GM19099 (cell line): Measurements from ENCODE around the gene USP6NL.

Experiments
- POLR2A ChIP-seq: IDR thresholded peaks from 3 replicates; pipeline ENCODE4 v1.6.1; 2011; ENCODE audit warnings: low read depth; ENCODE audit not compliant: insufficient read length; ENCODE audit errors: extremely low read depth

The USP6NL gene

DNA sequence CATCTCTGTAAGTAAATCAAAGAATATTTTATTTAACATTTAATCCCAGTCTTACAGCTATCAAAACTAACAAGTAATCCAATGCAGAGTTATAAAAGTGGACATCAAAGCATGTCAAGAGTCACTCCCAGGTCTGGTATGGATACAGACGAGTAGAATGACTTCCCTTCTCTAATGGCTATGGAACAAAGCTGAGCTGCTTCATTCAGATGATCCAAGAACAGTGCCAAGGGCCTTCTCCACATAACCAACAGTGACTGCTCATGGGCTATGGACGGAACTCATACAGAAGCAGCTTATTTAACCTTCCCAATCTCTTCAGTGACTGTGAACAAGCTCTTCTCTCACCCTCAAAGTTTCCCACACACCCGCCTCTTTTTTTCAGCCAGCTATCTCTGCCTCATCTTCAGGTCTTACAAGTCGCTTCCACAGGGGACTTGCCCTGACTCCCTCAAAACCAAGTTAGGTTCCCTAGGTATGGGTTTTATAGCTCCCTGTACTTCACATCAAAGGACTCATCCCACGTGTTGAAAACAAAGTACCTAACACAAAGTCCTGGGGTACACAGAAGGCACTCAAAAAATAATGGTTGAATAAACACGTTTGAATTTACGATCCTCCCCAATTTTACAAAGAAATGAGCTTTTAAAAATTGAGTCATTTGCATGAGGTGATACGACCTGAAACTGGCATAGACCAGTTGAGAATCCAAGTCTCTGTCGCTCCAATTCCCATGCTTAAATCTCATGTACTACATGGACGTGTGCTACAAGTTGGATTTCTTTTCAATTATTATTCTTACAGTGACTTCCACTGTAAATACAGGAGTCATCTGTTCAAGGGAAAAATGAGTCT is 3.1 kb downstream of the USP6NL start:
- no peak for TF ChIP-seq POLR2A

DNA sequence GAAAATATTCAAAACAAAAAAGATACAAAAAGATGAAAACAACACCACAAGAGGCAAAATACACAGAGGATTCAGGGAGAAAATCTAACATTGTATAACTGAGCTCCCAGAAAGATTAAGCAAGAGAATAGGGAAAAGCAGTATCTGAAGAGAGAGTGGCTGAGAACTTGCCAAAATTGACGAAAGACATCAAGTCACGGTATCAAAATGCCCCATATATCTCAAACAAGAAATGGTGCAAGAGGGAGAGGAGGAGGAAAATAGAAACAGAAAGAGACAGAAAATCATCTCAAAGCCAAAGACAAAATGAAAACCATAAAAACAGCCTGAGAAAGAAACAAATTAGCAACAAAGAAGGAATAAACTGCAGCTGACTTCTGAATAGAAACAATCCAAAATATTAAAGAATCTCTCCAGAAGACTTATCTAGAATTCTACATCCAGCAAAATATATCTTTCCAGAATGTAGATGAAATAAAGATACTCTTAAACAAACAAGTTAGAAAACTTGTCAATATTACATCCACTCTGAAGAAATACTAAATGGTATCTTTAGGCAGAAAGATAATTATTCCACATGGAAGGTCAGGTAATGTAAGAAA is 5.5 kb downstream of the USP6NL start:
- no peak for TF ChIP-seq POLR2A

DNA sequence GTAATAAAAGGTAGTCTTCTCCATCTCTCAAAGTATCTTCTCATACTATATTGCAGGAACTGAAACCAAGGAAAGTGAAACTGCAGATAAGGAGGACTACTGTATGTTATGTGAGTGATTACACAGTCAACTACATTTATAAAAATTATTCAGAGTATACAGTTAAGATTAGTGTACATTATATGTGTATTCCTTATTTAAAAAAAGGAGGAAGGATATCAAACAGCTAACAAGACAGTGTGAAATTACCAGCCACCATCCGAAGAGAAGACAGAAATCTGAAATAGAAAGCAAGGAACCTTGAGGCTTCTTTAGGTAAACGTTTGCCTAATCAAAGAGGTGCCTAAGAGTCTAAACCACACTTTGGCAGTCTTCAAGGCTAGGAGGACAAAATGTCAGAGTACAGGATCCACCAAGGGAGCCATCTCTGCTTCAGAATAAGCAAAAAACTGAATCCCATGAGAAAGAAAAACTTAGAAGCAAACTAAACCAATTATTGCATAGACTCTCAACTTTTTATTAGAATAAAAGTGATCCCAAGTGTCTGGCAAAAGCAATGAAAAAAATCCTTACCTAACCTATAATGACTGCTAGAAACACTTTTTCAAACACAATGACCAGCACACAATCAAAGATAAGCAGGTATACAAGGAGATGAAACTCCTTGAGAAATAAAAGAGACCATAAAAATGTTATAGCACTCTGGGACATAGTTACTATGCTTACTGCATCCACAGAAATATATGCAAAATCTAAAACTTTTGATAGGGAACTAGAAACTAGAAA is 6.4 kb downstream of the USP6NL start:
- TF ChIP-seq POLR2A, result no peak

DNA sequence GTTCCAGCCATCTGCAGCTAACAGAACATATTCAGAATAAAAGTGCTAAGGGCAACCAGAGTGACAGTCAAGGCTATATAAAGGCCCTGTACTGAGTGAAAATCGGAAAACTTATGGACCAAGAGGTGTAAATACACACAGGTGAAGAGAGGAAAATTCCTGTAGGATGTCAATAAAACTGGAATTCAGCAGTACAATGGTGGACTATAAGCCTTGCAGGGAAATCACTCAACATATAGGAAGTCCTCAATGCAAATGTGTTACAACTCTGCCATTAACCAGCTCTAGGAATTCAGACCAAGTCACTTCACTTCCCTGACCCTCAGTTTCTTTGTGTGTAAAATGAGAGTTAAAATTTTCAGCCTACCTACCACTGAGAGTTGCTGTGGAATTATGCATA is 7.7 kb downstream of the USP6NL start:
- no peak for TF ChIP-seq POLR2A

DNA sequence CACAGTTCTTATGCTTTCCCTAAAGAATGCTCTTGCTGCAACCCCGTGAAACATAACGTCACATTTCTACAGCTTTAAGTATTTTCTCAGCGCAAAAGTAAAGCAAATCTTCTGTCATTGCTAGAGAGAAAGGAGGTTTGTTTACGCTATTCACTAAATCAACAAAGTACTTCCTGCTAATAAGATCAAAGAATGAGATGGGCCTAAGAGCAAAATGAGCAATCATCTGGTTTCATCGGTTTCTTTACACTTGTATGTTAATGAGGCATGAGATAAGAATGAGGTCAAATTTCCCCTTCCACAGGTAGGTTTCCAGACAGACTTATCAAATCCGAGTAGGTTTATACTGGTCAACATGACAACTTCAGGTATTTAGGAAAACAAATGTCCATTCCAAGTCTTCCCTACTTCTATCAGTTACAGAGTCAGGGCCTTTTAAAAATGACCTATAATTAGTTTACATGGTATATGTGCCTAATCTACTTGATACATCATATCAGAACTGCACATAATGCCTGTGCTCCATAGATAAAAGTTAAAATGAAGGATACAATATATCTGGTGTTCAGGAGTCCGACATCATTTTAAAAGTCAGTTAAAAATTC is 8.4 kb downstream of the USP6NL start:
- no peak for TF ChIP-seq POLR2A

DNA sequence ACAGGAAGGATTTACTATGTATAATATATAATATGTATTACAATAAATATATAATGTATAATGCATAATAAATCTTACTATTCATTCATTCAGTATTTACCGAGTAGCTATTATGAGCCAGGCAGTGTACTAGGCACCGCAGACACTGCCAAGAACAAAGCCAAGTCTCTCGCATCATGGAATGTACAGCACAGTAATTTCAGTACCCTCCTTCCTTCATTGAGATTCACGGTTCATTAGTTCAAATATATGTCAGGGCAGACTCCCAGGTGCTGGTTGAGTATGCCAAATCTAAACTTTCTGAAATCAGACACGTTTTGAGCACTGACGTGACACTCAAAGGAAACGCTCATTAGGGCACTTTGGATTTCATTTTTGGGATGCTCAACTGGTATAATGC is 9.1 kb downstream of the USP6NL start:
- TF ChIP-seq POLR2A, result no peak

DNA sequence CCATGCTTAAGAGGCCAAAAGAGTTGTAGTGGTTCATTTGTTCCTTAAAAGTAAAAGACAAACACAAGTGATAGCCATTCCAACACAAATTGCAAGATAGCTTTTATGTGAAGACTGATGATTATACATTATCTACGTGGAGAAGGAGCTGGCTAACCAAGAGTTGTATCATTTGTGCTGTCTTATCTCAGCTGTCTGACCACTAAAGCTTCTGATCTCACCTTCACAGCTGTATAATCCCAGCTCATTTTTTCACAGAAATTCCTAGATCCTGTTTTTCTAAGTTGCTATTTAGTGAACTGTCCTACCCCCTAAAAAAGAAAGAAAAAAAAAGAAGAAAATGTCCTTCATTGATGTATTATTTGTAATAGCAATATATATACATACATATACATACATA is 9.8 kb downstream of the USP6NL start:
- TF ChIP-seq POLR2A, result no peak

DNA sequence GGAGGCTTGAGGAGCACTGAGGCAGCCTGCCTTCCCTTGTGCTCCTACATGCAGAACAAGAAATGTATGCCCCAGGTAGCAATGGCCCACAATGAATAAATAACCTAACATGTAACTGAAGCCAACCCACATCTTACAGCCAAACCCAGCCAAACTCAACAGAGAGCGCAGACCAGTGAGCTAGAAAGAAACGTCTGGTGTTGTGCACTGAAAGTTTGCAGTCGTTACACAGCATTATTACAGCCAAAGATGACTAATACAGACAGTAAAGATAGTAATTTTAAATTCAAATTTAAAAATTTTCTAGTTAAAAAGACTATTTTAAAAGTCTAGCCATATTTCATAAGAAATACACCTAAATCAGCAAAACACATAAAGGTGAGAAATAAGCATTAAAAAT is 11.2 kb downstream of the USP6NL start:
- TF ChIP-seq POLR2A, result no peak

DNA sequence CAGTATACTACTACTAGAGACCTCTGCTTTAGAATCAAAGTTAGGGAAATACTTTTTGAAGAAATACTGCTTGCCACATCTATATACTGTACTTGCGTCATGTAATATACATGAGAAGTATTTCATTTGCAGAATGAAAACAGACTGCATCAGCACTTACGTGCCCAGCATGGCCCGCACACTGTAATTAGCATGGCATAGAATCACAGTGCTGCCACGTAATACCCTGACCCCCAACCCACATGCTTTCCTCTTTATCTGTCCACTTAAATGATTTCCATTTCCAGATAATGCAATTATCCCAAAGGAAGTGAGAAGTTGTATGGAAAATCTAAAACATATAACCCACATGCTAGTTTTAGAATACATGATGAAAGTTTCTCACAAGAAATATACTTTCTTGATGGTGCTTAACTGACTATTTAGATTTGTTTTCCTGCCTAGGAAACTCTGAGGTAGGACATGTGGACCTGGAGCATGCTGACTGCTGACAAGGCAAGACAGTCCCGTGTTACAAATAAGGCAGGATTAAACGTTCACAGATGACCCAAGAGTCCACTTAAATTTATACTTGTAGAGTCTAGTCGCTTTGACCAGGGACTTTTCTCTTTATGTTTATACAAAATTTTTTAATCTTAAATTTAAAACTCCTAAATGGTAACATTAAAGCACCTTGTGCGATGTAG is 12.6 kb downstream of the USP6NL start:
- no peak for TF ChIP-seq POLR2A

DNA sequence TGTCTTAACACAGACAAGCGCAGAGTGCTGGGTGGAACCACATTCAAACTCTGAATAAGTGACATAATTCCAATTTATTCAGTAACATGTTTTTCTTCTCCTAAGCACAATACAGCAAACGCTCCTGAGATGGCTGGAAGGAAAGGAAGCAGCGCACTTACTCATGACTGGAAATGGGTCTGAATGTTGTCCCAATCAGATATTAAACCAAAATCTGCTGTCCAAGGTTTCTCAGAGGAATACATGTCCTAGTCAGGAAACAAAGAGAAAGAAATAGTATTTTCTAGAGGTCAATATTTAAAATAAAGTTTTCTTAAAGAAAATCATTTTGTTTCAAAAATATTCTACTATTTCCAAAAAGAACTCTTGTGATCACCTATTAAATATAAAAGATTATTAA is 14.0 kb downstream of the USP6NL start:
- no peak for TF ChIP-seq POLR2A

DNA sequence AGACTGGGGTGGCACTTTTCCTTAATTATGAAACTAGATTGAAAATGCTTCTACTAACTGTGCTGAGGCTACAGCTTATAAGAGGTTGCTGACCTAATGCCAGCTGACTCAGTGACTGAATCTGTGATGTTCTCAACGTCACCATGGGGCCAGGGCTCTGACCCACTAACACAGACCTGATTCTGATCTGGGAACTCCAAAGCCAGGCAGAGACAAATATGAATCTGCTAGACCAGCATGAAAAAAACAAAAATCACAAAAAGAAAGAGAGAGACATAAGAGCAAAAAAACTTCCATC is 16.1 kb downstream of the USP6NL start:
- no peak for TF ChIP-seq POLR2A

DNA sequence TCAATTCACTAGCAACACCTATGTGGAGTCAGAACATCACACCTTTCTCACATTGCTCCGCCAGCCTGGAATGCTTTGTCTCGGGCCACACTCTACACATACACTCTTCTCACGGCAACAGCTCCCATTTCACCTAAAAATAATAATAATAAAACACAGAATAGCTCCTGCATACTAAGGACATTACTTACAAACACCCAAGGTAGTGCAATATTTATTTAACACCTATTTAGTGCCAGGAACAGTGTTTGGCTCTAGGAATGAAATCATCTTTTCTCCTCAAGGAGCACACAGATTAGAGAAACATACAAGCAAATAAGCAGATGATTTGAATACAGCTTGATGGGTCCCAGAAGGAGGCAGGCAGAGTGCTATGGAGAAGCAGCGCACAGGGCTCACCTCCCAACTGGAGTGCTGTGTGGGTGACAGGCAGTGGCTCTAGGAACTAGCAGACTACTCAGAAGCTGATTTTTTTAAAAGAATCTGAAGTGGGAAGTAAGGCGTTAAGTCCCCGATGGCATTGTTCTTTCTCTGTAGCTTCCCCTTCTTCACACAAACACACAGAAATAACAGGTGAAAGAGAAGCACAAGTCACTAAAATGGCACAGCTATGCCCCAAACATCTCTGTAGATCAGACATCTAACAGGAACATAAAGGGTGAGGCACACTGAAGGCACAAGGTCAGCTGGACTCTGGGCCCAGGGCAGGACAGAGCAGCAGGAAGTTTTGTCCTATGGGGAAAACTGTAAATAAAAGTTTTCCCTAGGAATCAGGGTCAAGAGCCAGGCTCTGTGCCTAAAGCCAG is 16.7 kb downstream of the USP6NL start:
- no peak for TF ChIP-seq POLR2A

DNA sequence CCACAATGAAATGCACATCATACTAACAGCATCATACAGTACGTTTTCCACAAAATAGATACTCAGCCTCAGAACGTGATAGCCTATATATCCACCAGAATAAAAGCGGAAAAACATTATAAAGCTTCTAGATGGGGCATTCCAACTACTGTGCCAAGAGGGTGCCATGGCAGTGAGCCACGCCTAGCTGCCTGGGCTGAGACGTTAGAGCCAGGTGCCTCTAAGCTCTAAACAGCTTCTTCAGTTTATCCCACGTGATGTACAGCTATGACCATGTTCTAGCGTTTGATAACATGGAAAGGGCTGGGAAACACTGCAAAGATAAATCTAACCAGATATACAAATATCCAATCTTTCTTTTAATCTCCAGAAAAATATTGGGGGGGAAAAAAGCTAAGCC is 17.8 kb downstream of the USP6NL start:
- TF ChIP-seq POLR2A, result no peak

DNA sequence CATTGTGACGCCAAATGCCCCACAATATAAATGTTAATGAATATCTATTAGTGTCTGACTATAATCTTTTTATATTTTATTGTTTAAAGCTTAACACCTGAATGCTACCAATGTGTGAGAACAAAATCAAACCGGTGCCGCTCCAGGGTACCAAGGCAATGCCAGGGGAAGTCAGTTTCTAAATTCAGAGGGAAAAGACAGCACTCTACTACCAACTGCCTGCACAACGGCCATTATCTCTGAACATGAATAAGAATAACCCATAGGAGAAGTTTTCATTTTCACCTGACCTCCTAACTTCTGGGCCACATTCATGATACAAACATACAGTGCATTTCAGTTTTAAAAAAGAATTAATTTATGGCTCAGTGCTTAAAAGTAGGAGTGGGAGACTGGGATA is 21.7 kb downstream of the USP6NL start:
- TF ChIP-seq POLR2A, result no peak
